GM21619 (cell line): ENCODE results near the gene FAM149A.

Experiments used
- ATAC-seq: cut with Tn5 transposase; IDR thresholded peaks from one replicate; pipeline ENCODE4 v1.9.1; 2021; ENCODE audit not compliant: unreplicated experiment

The FAM149A gene

GRCh38 chr4:186201010-186201409, 96.5 kb downstream of the FAM149A start:
- ATAC-seq = no peak

- peak; percentile 92 for ATAC-seq
Measured at GRCh38 chr4:186201535-186202230, 97.2 kb downstream of the FAM149A start.

- no peak for ATAC-seq
Measured at GRCh38 chr4:186202490-186203140, 98.1 kb downstream of the FAM149A start.

- no peak for ATAC-seq
Measured at GRCh38 chr4:186203406-186203805, 98.9 kb downstream of the FAM149A start.

- no peak for ATAC-seq
Measured at GRCh38 chr4:186204103-186204559, 99.6 kb downstream of the FAM149A start.

- no peak for ATAC-seq
Measured at GRCh38 chr4:186204686-186205085, 100.2 kb downstream of the FAM149A start.

- no peak for ATAC-seq
Measured at GRCh38 chr4:186205156-186205555, 100.7 kb downstream of the FAM149A start.

- no peak for ATAC-seq
Measured at GRCh38 chr4:186216465-186217024, 112.0 kb downstream of the FAM149A start.

- no peak for ATAC-seq
Measured at GRCh38 chr4:186217733-186218293, 113.3 kb downstream of the FAM149A start.

GRCh38 chr4:186221624-186222023, 117.1 kb downstream of the FAM149A start:
- no peak for ATAC-seq
